ENCODE data around the gene HLA-DRB5. TPM values are rescaled to one million over a fixed set of nuclear protein-coding genes. Genes with fewer than 3 reads are reported as not detected.
"Not testable (repeated sequence)": the region's sequence is repeated elsewhere in the genome, so short reads cannot be mapped to it uniquely, and the experiment has no call there.

Gene HLA-DRB5
- total RNA-seq, 3 donors from 2014 or later: 0.32 to 66.2 (median 8.8) TPM

DNA sequence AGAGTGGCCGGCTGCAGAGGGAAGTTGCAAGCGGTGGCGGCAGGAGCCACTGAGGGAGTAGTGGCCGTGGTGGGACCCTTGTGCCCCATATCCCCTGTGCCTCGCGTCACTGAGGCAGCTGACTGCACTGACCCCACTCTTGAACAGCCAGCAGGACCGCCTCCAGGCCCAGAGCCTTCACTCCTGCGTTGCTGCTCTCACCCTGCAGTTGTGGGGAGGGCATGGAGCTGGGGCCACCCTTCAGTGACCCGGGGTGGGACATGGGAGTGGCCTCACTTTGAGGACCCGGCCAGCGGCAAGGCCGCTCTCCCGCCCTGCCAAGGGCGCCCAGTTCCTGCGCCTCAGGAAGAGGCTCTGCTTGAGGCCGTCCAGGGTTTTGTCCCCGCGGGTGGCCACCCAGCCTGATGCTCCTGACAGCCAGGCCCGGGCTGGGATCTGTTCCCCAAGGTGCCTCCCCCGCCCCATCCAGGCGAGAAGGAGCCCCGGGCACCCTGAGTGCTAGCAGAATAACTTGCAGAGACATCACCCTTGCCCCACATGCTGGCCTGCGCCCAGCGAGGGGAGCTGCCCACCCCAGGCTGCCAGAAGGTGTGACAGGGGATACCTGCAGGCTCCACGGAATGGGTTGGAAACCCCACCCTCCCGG is 46.0 kb downstream of the HLA-DRB5 start:
- no peaks in the 10 kb centered on the region for H3K4me1 ChIP-seq
- TF ChIP-seq POLR2A (IDR thresholded peaks at IDR 0.05): no peak
- intact Hi-C loops (cut with DNase I; ENCODE audit: low total_unique reads): no loop called here
- H3K27ac ChIP-seq: no peak overlapping the region
- H3K27me3 ChIP-seq: no peaks in the 10 kb centered on the region
- no peaks in the 10 kb centered on the region for H3K36me3 ChIP-seq
- no peak for DNase-seq (ENCODE audit: low spot score in 2 of 2)
- no peaks in the 10 kb centered on the region for H3K9me3 ChIP-seq
- no peak overlapping the region for H3K4me3 ChIP-seq

- H3K9me3 ChIP-seq: no peaks in the 10 kb centered on the region
- H3K4me1 ChIP-seq: no peaks in the 10 kb centered on the region
- intact Hi-C loops (cut with DNase I; ENCODE audit: low total_unique reads): no loop called here
- H3K36me3 ChIP-seq: no peaks in the 10 kb centered on the region
- no peak for DNase-seq (ENCODE audit: low spot score in 2 of 2)
- TF ChIP-seq POLR2AphosphoS5 (IDR thresholded peaks at IDR 0.05) (no peak), POLR2A (IDR thresholded peaks at IDR 0.05) (no peak)
- TF ChIP-seq, protein P1, sequence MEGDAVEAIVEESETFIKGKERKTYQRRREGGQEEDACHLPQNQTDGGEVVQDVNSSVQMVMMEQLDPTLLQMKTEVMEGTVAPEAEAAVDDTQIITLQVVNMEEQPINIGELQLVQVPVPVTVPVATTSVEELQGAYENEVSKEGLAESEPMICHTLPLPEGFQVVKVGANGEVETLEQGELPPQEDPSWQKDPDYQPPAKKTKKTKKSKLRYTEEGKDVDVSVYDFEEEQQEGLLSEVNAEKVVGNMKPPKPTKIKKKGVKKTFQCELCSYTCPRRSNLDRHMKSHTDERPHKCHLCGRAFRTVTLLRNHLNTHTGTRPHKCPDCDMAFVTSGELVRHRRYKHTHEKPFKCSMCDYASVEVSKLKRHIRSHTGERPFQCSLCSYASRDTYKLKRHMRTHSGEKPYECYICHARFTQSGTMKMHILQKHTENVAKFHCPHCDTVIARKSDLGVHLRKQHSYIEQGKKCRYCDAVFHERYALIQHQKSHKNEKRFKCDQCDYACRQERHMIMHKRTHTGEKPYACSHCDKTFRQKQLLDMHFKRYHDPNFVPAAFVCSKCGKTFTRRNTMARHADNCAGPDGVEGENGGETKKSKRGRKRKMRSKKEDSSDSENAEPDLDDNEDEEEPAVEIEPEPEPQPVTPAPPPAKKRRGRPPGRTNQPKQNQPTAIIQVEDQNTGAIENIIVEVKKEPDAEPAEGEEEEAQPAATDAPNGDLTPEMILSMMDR (IDR thresholded peaks at IDR 0.05): no peak
- no peak overlapping the region for H3K27ac ChIP-seq
- no peaks in the 10 kb centered on the region for H3K27me3 ChIP-seq
- no peak overlapping the region for H3K4me3 ChIP-seq
Observed at GRCh38 chr6:32475392-32476206, 54.5 kb downstream of the HLA-DRB5 start.

DNA sequence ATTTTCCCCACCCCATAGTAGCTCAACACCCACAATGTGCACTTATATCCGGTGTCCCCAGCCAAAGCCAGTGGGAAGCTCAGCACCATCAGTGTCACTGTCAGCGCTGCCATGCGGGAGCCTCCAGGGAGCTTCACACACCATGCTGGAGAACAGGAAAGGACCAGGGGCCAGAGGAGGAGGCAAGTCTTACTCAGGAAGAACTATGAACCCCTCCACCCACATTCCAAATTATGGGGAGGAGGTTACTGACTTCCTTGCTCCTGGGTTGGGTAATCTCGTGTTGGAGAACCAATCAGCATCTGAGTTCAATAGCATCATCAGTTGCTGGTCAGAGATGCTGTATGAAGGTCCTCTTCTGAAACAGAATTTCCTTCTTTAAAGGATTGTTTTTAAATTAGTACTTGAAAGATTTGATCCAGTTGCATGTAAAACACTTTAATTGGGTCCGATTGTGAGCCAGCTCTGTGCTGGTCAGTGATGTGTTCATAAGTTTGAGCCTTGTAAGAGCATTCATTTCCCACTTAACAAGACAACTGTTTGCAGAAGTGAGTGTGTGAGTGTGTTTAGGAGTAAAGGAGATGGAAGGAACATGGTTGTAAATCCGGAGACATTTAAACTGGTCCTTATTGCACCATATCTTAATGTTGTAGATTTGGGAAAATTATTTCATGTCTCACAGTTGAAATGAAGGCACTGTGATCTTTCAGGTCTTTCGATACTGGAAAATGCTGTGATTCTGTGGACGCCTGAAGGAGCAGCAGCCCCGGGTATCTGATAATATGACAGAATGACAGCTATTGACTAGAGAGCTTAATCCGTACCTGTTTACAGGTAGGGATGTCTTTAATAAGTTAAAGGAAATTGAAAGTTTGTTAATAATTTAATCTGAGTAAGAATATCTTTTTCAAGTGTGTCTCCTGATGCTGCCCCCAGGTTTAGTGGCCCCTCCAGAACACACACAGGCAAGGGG is 56.4 kb downstream of the HLA-DRB5 start:
- H3K27ac ChIP-seq; intact Hi-C loops (cut with DNase I; ENCODE audit: low total_unique reads); H3K4me3 ChIP-seq; H3K36me3 ChIP-seq; H3K4me1 ChIP-seq; DNase-seq (ENCODE audit: low spot score in 2 of 2); H3K27me3 ChIP-seq; H3K9me3 ChIP-seq: not testable (repeated sequence)

DNA sequence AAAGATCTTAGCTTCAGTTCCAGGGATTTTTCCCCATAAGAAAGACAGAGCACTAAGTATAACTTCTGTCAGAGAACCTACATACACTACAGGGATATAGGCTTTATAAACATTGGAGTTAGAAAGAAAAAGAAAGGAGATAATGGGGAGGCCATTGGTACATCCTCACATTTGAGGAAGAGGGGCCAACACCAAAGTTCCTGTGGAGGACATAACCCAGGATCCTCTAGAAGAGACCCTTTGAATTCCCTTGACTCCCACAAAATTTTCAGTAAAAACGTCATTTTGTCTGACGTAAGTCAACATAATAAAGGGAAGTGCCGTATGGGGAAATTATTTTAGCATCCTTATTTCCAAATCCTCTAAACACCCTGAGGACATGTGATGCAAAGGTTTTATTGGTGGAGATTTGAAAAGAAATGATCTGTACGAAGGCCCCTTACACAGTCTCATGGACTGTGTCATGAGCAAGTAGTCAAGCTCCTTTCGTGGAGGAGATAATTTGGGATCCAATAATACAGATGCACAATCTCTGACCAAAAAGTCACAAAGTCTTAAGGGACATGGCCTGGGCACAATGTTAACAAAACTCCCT is 57.2 kb downstream of the HLA-DRB5 start:
- Histone ChIP-seq H3K27ac (no peak overlapping the region), H3K36me3 (no peaks in the 10 kb centered on the region), H3K4me1 (no peaks in the 10 kb centered on the region)

GRCh38 chr6:32467743-32468503 is 62.2 kb downstream of the HLA-DRB5 start:
- H3K36me3 ChIP-seq; H3K4me3 ChIP-seq; H3K9me3 ChIP-seq; H3K27ac ChIP-seq; H3K4me1 ChIP-seq; H3K27me3 ChIP-seq; DNase-seq (ENCODE audit: low spot score in 2 of 2); intact Hi-C loops (cut with DNase I; ENCODE audit: low total_unique reads): not testable (repeated sequence)

More for the DNA sequence above, 57.2 kb downstream of the HLA-DRB5 start:
- intact Hi-C loops (cut with DNase I; ENCODE audit: low total_unique reads): no loop called here
- H3K27me3 ChIP-seq: no peaks in the 10 kb centered on the region
- TF ChIP-seq POLR2AphosphoS5 (IDR thresholded peaks at IDR 0.05): no peak
- no peak for TF ChIP-seq POLR2A (IDR thresholded peaks at IDR 0.05)
- TF ChIP-seq, protein P1 (IDR thresholded peaks at IDR 0.05): no peak
- H3K4me3 ChIP-seq: no peak overlapping the region
- no peak for DNase-seq (ENCODE audit: low spot score in 2 of 2)
- no peaks in the 10 kb centered on the region for H3K9me3 ChIP-seq

Other genes starting within 250 kb of the HLA-DRB5 start
- not detected for gene TSBP1, start 158.4 kb downstream of the HLA-DRB5 start, total RNA-seq
- gene BTNL2, start 123.1 kb downstream of the HLA-DRB5 start, total RNA-seq: not detected
- gene HLA-DRA, start 90.4 kb downstream of the HLA-DRB5 start, total RNA-seq: 100 to 1,000 TPM; 237 to 259 (median 238) TPM
- gene HLA-DRB1, start 59.6 kb upstream of the HLA-DRB5 start, total RNA-seq: 10 to 100 TPM; 28.2 to 90.3 (median 44.2) TPM
- 10 to 100 TPM in 2 of 3 donors, 1 to 10 TPM in 1; 1.6 to 19.2 (median 15.0) TPM for gene HLA-DQA1, start 107.1 kb upstream of the HLA-DRB5 start, total RNA-seq
- gene HLA-DQB1, start 136.4 kb upstream of the HLA-DRB5 start, total RNA-seq: 1 to 10 TPM; 1.3 to 7.2 (median 5.4) TPM
- 1 to 10 TPM in 2 of 3 donors, under 1 TPM in 1; 0.48 to 2.0 (median 2.0) TPM for gene HLA-DQA2, start 211.1 kb upstream of the HLA-DRB5 start, total RNA-seq
- gene HLA-DQB2, start 233.2 kb upstream of the HLA-DRB5 start, total RNA-seq: 1 to 10 TPM; 1.3 to 1.6 (median 1.5) TPM